GM10266 (cell line): ENCODE data around the gene CMTM5.

Experiments
- DNase-seq: peaks from one replicate; pipeline ENCODE4 v3.0.0; 2012; ENCODE audit errors: extremely low spot score
- TF ChIP-seq, protein P1 (sequence below): IDR thresholded peaks from 2 replicates; pipeline ENCODE4 v1.5.1; 2012; ENCODE audit warnings: mild to moderate bottlenecking, low read depth; ENCODE audit not compliant: control insufficient read depth, insufficient read depth; ENCODE audit errors: missing control alignments

Gene CMTM5, protein sequence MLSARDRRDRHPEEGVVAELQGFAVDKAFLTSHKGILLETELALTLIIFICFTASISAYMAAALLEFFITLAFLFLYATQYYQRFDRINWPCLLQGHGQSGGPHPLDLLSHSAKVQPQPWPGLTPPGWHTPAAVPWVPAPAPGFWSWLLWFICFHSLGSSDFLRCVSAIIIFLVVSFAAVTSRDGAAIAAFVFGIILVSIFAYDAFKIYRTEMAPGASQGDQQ

DNA sequence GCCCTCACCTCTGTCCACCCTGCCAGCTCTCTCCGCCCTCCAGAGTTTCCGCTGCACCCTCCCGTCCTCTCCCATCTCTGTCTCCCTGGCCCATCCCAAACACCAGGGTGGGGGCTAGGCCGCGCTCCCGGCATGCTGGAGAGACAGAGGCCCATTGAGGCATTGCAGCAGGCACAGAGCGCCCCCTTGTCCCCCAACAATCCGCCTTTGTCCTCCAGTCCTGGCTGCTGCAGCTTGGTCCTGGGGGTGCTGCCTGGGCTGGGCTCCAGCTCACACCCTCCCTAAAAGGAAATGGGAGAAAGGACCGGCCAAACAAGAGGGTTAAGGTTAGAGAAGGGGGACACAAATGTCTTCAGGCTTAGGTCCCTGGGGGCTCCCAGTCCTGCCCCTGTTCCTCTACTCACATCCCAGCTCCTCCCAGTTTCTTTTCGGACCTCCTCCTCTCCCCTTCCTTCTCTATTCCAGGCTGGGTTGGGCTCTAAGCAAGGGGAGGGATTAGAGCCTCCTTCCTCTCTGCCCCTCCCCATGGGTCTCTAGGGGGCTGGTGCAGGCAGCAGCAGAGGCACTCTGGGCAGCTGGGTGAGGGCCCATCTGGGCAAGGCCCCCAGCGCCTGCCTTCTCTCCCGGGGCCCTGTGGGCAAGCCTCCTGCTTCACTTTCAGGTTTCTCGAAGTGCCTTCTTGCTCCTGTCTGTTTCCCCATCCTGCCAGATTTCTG is at the start of gene CMTM5:
CMTM5 (plus strand) TSS at position 565 of the 716 bp plus-strand sequence. CDS start 206 bp downstream, outside the sequence.
- no peak for DNase-seq
- TF ChIP-seq, protein P1, sequence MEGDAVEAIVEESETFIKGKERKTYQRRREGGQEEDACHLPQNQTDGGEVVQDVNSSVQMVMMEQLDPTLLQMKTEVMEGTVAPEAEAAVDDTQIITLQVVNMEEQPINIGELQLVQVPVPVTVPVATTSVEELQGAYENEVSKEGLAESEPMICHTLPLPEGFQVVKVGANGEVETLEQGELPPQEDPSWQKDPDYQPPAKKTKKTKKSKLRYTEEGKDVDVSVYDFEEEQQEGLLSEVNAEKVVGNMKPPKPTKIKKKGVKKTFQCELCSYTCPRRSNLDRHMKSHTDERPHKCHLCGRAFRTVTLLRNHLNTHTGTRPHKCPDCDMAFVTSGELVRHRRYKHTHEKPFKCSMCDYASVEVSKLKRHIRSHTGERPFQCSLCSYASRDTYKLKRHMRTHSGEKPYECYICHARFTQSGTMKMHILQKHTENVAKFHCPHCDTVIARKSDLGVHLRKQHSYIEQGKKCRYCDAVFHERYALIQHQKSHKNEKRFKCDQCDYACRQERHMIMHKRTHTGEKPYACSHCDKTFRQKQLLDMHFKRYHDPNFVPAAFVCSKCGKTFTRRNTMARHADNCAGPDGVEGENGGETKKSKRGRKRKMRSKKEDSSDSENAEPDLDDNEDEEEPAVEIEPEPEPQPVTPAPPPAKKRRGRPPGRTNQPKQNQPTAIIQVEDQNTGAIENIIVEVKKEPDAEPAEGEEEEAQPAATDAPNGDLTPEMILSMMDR: no peak

DNA sequence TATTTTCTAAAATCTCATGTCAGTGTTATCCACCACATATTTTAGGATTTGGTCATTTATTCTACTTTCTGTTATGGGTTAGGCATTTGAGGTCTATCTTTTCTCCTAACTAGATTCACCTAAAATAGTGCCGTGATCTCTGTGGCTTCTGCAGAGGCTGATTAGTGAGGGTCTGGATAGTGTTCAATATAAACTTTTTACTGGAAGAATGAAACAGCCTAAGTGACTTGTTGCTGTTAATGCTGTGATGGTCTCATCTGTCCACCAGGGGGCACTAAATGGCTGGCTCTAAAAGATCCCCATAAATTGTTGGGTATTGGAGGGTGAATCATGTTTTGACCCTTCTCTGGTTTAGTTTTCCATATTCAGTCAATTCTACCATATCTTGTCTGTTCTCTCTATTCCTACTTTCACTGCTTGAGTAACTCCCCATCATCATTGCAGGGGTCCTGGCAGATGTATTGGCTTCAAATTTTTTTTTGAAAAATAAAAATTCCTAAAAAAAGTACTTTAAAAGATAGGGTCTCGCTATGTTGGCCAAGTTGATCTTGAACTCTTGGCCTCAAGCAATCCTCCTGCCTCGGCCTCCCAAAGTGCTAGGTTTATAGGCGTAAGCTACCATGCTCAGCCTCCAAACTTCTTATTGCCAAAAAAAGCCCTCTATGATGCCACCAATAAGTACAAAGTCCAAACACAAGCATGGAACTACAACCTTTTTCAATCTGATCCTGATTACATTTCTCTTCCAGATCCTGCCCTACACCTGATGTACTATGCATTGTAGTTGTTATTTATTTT is 48.7 kb upstream of the CMTM5 start:
- TF ChIP-seq, protein P1: peak; percentile 92
- peak; percentile 81 for DNase-seq

DNA sequence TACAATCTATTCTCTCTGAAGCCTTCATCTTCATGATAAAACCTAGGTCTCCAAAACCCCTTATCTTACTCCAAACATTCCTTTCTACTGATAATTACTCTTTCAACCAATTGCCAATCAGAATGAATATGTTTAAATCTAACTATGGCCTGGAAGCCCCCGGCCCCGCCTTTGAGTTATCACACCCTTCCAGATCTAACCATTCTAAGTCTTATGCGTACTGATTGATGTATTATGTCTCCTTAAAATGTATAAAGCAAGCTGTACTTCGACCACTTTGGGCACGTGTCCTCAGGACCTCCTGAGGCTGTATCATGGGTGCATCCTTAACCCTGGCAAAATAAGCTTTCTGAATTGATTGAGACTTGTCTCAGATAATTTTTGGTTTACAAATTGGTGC is 41.2 kb upstream of the CMTM5 start:
- no peak for DNase-seq
- TF ChIP-seq, protein P1: no peak

DNA sequence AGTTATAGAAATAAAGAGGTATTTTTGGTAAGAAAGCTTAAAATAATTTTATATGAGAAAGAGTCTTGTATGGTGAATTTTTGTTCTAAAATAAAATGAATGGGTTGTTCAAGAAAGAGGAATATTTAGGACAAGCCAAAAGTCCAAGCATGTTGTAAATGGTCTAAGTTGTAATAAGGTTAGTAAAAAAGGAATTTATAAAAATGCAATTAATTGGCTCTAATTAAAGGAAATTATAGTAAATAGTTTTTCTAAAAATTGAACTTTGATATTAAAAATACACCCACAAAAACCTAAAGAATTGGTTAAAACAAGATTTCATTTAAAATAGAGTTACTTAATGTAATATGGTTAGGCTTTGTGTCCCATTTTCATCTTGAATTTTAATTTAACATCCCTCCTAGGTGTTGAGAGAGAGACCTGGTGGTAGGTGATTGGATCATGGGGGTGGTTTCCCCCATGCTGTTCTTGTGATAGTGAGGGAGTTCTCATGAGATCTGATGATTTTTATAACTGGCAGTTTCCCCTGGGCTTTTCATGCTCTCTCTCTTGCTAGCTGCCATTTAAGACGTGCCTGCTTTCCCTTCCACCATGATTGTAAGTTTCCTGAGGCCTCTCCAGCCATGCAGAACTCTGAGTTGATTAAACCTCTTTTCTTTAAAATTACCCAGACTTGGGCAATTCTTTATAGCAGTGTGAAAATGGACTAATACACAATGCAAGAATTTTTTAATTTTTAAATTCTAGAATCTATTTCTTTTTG is 37.2 kb upstream of the CMTM5 start:
- TF ChIP-seq, protein P1: no peak
- DNase-seq: no peak

DNA sequence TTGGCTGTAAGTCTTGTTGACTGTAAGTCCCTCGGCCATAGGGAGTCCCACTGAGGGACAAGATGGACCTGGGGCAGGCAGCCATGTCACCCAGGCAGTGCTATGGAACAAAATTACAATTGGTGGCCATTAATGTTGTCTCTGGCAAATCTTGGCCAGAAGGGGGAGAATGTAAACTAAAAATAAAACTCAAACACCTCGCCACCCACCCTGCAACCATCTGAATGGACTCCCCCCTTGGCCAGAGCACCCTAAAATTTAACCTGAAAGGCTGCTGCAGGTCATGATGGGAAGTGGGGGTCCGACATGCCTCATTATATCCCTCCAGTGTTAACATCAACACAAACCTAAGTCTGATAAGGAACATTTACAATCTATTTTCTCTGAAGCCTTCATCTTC is 32.4 kb upstream of the CMTM5 start:
- no peak for DNase-seq
- TF ChIP-seq, protein P1: no peak

DNA sequence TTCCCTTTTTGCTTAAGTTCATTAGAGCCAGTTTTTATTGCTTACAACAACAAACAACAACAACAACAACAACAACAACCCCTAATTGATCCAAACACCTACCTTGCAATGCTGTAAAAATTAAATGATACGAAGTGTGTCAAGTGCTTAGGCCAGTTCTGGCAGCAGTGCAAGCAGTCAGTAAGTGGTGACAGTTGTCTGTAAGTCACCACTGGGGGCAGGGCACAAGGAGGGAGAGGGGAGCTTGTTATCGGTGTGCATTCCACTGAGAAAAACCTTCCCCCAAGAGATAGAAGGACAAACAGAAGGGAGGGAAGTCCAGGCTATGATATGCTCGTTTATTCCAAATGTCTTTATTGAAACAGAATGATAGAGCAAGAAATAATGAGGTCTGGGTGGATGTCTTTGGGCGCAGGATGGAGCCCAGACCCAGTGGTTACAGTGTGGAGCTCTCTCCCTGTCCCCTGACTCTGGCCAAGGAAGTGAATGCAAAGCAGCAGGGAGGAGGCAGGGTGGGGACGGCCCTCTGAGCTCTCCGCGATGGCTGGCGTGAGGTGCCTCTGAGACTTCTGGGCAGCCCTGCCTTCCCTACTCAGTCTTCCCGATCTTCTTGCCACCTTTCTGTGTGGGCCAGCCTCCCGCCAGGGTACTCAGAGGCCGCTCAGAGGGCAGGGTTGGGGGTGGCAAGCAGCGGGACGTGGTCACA is 30.7 kb upstream of the CMTM5 start:
- TF ChIP-seq, protein P1: no peak
- no peak for DNase-seq
